Measurements from ENCODE around the gene AATF. TPM values are rescaled to one million over a fixed set of nuclear protein-coding genes. Genes with fewer than 3 reads are reported as not detected.

Gene AATF
- polyA plus RNA-seq, 3 donors, result 24.3 to 57.9 (median 41.1) TPM

GRCh38 chr17:36936455-36937000, 12.2 kb upstream of the AATF start:
- intact Hi-C loops (cut with micrococcal nuclease), result loop anchor here in 1 of 2 donors (10.0 kb wide), 1 partner anchor 1442 kb away; no protein-coding TSS in a partner anchor
- Histone ChIP-seq H3K79me2 (ENCODE audit: insufficient read depth, low read length) (no peaks in the 10 kb centered on the region), H3K4me1 (ENCODE audit: control insufficient read depth in 1 of 2, insufficient read depth in 2 of 2, low read length in 2 of 2) (peaks cover 61 to 71% of the 10 kb centered on the region in 2 donors), H2AFZ (ENCODE audit: insufficient read depth, low read depth, low read length, poor library complexity, severe bottlenecking) (peak overlapping the region; percentile 40), H3K36me3 (replicated peaks in 1 of 2; ENCODE audit: control insufficient read depth in 1 of 2, insufficient read depth in 2 of 2, low read length in 2 of 2) (no peaks in the 10 kb centered on the region), H3K27ac (ENCODE audit: low read depth in 1 of 2, low read length in 2 of 2) (no peak overlapping the region), H3K9me3 (replicated peaks in 1 of 2; ENCODE audit: control insufficient read depth in 1 of 2, insufficient read depth in 1 of 2, low read length in 2 of 2) (peaks cover 3 to 86% of the 10 kb centered on the region in 2 donors), H4K20me1 (ENCODE audit: insufficient read depth, low read length) (no peaks in the 10 kb centered on the region), H3K4me3 (replicated peaks in 1 of 3; ENCODE audit: low read depth in 2 of 3, low read length in 3 of 3) (peak overlapping the region in 1 of 3 experiments; percentile 65), H3K9ac (ENCODE audit: insufficient read depth, low read length, poor library complexity, severe bottlenecking) (no peak overlapping the region), H3K27me3 (ENCODE audit: control insufficient read depth in 2 of 2, insufficient read depth in 2 of 2, low read length in 2 of 2) (peaks cover 91 to 98% of the 10 kb centered on the region in 2 donors), H3K4me2 (replicated peaks; ENCODE audit: extremely low read depth, low read length, poor library complexity, severe bottlenecking) (peak overlapping the region; percentile 70)
- no peak overlapping the region for H3K27ac Mint-ChIP-seq
- TF ChIP-seq, protein P1, sequence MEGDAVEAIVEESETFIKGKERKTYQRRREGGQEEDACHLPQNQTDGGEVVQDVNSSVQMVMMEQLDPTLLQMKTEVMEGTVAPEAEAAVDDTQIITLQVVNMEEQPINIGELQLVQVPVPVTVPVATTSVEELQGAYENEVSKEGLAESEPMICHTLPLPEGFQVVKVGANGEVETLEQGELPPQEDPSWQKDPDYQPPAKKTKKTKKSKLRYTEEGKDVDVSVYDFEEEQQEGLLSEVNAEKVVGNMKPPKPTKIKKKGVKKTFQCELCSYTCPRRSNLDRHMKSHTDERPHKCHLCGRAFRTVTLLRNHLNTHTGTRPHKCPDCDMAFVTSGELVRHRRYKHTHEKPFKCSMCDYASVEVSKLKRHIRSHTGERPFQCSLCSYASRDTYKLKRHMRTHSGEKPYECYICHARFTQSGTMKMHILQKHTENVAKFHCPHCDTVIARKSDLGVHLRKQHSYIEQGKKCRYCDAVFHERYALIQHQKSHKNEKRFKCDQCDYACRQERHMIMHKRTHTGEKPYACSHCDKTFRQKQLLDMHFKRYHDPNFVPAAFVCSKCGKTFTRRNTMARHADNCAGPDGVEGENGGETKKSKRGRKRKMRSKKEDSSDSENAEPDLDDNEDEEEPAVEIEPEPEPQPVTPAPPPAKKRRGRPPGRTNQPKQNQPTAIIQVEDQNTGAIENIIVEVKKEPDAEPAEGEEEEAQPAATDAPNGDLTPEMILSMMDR (IDR thresholded peaks at IDR 0.05), result no peak
- peaks cover 35 to 36% of the 10 kb centered on the region in 2 donors for H3K36me3 Mint-ChIP-seq
- peaks cover 0 to 65% (median 60%) of the 10 kb centered on the region in 7 donors for H3K9me3 Mint-ChIP-seq
- peaks cover 93 to 100% (median 98%) of the 10 kb centered on the region in 3 donors for H3K27me3 Mint-ChIP-seq (ENCODE audit: low read depth in 3 of 3)
- no peak for DNase-seq
- peaks cover 76% of the 10 kb centered on the region for H3K4me1 Mint-ChIP-seq
- peak overlapping the region; percentile 69 to 89 for H3K4me3 Mint-ChIP-seq
- 2% methylated on average over 48 of the region's 58 CpGs for WGBS (ENCODE audit: insufficient coverage)

DNA sequence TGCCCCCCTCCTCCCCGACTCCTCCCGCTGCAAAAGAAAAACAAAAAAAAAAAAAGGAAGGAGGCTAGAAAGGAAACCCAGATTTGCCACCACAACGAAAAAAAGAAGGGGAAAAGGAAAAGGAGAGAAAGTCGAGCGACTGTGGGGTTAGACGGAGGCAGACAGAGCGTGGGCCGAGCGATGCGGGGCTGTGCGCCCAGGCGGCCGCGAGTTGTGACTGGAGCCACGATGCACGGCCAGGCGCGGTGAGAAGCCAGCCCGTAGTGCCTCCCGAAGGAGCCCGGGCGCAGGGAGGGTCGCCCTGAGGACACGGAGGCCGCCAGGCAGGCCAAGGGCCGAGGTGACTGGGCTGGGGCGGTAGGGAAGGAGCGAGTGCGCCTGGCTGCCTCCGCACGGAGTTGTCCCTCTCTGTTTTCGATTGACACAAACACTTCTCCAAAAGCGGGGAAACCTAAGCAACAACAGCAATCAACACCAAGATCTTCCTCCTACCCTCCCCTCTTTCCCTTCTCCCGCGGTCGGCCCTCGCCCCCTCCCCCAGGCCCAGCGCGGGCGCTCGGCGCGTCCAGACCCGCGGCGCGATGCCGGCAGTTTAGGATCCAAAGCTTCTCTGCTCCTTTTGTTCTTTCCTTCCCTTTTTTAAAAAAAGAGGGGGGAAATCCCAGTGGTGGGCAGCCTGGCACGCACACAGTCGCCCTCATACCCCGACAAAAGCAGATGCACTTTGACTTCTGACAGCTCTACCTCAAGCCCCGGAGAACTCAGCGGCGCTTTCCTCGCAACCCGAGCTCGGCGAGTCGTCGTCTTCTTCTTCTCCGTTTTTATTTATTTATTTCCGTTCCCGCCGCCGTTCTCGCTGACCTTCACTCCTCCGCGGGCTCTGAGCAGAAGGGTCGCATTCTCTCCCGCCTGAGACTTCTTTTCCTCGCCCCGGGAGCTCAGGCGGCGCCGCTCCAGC, 11.5 kb upstream of the AATF start, which contains the start of gene LHX1:
Gene LHX1, plus strand, starts transcription at position 475 of the 958 bp plus-strand sequence. CDS start 723 bp downstream, outside the sequence.
- 1% methylated on average over 63 of the region's 75 CpGs for WGBS (ENCODE audit: insufficient coverage)
- TF ChIP-seq, protein P1 (IDR thresholded peaks at IDR 0.05), result no peak
- Histone ChIP-seq H3K4me3 (replicated peaks in 1 of 3; ENCODE audit: low read depth in 2 of 3, low read length in 3 of 3) (peak within 1 kb of the TSS in 1 of 3 experiments; percentile 65), H3K9ac (ENCODE audit: insufficient read depth, low read length, poor library complexity, severe bottlenecking) (no peak within 1 kb of the TSS), H3K27ac (ENCODE audit: low read depth in 1 of 2, low read length in 2 of 2) (no peak within 1 kb of the TSS), H3K4me1 (ENCODE audit: control insufficient read depth in 1 of 2, insufficient read depth in 2 of 2, low read length in 2 of 2) (peaks cover 60 to 71% of the 10 kb centered on the region in 2 donors), H3K27me3 (ENCODE audit: control insufficient read depth in 2 of 2, insufficient read depth in 2 of 2, low read length in 2 of 2) (peaks cover 90 to 98% of the 10 kb centered on the region in 2 donors), H3K79me2 (ENCODE audit: insufficient read depth, low read length) (no peaks in the 10 kb centered on the region), H3K4me2 (replicated peaks; ENCODE audit: extremely low read depth, low read length, poor library complexity, severe bottlenecking) (peak within 1 kb of the TSS; percentile 70), H4K20me1 (ENCODE audit: insufficient read depth, low read length) (no peaks in the 10 kb centered on the region), H2AFZ (ENCODE audit: insufficient read depth, low read depth, low read length, poor library complexity, severe bottlenecking) (peak within 1 kb of the TSS; percentile 40), H3K36me3 (replicated peaks in 1 of 2; ENCODE audit: control insufficient read depth in 1 of 2, insufficient read depth in 2 of 2, low read length in 2 of 2) (no peaks in the 10 kb centered on the region), H3K9me3 (replicated peaks in 1 of 2; ENCODE audit: control insufficient read depth in 1 of 2, insufficient read depth in 1 of 2, low read length in 2 of 2) (peaks cover 3 to 83% of the 10 kb centered on the region in 2 donors)
- intact Hi-C loops (cut with micrococcal nuclease), result loop anchor here in 1 of 2 donors (10.0 kb wide), 1 partner anchor 1442 kb away; no protein-coding TSS in a partner anchor
- peak within 1 kb of the TSS; percentile 69 to 89 for H3K4me3 Mint-ChIP-seq
- peak in 1 of 3 donors; percentile 50 for DNase-seq
- no peak within 1 kb of the TSS for H3K27ac Mint-ChIP-seq
- H3K4me1 Mint-ChIP-seq, result peaks cover 74% of the 10 kb centered on the region
- peaks cover 31 to 34% of the 10 kb centered on the region in 2 donors for H3K36me3 Mint-ChIP-seq
- H3K9me3 Mint-ChIP-seq, result peaks cover 0 to 62% (median 52%) of the 10 kb centered on the region in 7 donors
- peaks cover 93 to 100% (median 98%) of the 10 kb centered on the region in 3 donors for H3K27me3 Mint-ChIP-seq (ENCODE audit: low read depth in 3 of 3)
